Spinal cord (tissue), 10 donors: Measurements from ENCODE around the gene MTMR1. TPM values are rescaled to one million over a fixed set of nuclear protein-coding genes. Genes with fewer than 3 reads are reported as not detected.
A peak's percentile ranks its signal among the peaks of the same experiment; 100 is the strongest.

ENCODE experiments used
- DNase-seq, 6 donors: peaks; one replicate each; pipeline versions ENCODE4 v3.0.0 to v3.0.0-alpha.2; 2013 to 2015; ENCODE audit warnings: low spot score in 6 of 6, low read depth in 4 of 6
- H3K27ac ChIP-seq: one replicate; pipeline ENCODE4 v1.5.1; 2013; ENCODE audit warnings: low read depth, low read length, control low read depth
- H3K27me3 ChIP-seq: one replicate; pipeline ENCODE4 v1.6.1; 2013; ENCODE audit warnings: low read length; ENCODE audit not compliant: control insufficient read depth, insufficient read depth
- H3K36me3 ChIP-seq: one replicate; pipeline ENCODE4 v1.6.1; 2013; ENCODE audit warnings: low read length; ENCODE audit not compliant: control insufficient read depth, insufficient read depth
- H3K4me1 ChIP-seq: one replicate; pipeline ENCODE4 v1.6.1; 2013; ENCODE audit warnings: low read length; ENCODE audit not compliant: control insufficient read depth, insufficient read depth
- H3K4me3 ChIP-seq: one replicate; pipeline ENCODE4 v1.5.1; 2013; ENCODE audit warnings: low read depth, low read length, control low read depth
- H3K9me3 ChIP-seq: one replicate; pipeline ENCODE4 v1.6.1; 2013; ENCODE audit warnings: low read length; ENCODE audit not compliant: control insufficient read depth, insufficient read depth
- WGBS: methylation state at CpG from one replicate; pipeline ENCODE4 v1.1.5; 2013; ENCODE audit warnings: missing lambda C conversion rate; ENCODE audit not compliant: insufficient coverage; 5-methylcytosine and 5-hydroxymethylcytosine counted together
- polyA plus RNA-seq, 2 donors: library from polyadenylated mRNA; unstranded; fragments of 120-200 nt; gene quantifications; one replicate each; pipeline ENCODE4 v1.2.1, GENCODE V29; 2013; ENCODE audit not compliant: insufficient read length in 2 of 2
- total RNA-seq, 2 donors: library from RNA; depleted of rRNA in 1 of 2; stranded (reverse); fragments of 120-200 nt in 1 of 2; fragments of >200 nt in 1 of 2; gene quantifications; one replicate each; pipeline versions ENCODE4 v1.2.3 to v1.2.4, GENCODE V29; 2013 to 2014
- donor health status: healthy.

Gene MTMR1
- total and polyA plus RNA-seq, 4 donors, result 19.4 to 35.2 (median 31.0) TPM

GRCh38 chrX:150664290-150664689 lies 28.9 kb upstream of the MTMR1 start:
- no peak overlapping the region for H3K27ac ChIP-seq
- H3K4me3 ChIP-seq, result no peak overlapping the region
- peaks cover under 1% of the 10 kb centered on the region for H3K9me3 ChIP-seq
- DNase-seq, result peak in 3 of 6 donors; percentile 26 to 76 (median 76)
- 13% methylated on average over 1 of the region's 2 CpGs for WGBS
- H3K4me1 ChIP-seq, result no peaks in the 10 kb centered on the region
- H3K27me3 ChIP-seq, result no peaks in the 10 kb centered on the region
- peaks cover 5% of the 10 kb centered on the region for H3K36me3 ChIP-seq

GRCh38 chrX:150676221-150676620 lies 17.0 kb upstream of the MTMR1 start:
- no CpG with 5 or more reads among the region's 2 CpGs for WGBS
- no peaks in the 10 kb centered on the region for H3K36me3 ChIP-seq
- no peak overlapping the region for H3K27ac ChIP-seq
- H3K4me1 ChIP-seq, result no peaks in the 10 kb centered on the region
- H3K27me3 ChIP-seq, result no peaks in the 10 kb centered on the region
- DNase-seq, result peak in 2 of 6 donors; percentile 25 to 54
- H3K9me3 ChIP-seq, result peaks cover 2% of the 10 kb centered on the region
- H3K4me3 ChIP-seq, result no peak overlapping the region

GRCh38 chrX:150680974-150681373 lies 12.2 kb upstream of the MTMR1 start:
- no peaks in the 10 kb centered on the region for H3K27me3 ChIP-seq
- DNase-seq, result peak in 2 of 6 donors; percentile 42 to 82
- H3K4me1 ChIP-seq, result no peaks in the 10 kb centered on the region
- H3K4me3 ChIP-seq, result no peak overlapping the region
- no peak overlapping the region for H3K27ac ChIP-seq
- peaks cover 2% of the 10 kb centered on the region for H3K9me3 ChIP-seq
- no CpG with 5 or more reads among the region's 7 CpGs for WGBS
- H3K36me3 ChIP-seq, result no peaks in the 10 kb centered on the region

- Histone ChIP-seq H3K9me3 (no peaks in the 10 kb centered on the region), H3K36me3 (no peaks in the 10 kb centered on the region), H3K27ac (no peak overlapping the region), H3K27me3 (no peaks in the 10 kb centered on the region), H3K4me3 (no peak overlapping the region), H3K4me1 (no peaks in the 10 kb centered on the region)
- WGBS, result no CpG with 5 or more reads among the region's 3 CpGs
- no peak for DNase-seq
Observed at GRCh38 chrX:150683112-150683511, 10.1 kb upstream of the MTMR1 start.

GRCh38 chrX:150683536-150684146 lies 9.6 kb upstream of the MTMR1 start:
- Histone ChIP-seq H3K36me3 (no peaks in the 10 kb centered on the region), H3K27me3 (no peaks in the 10 kb centered on the region), H3K4me3 (no peak overlapping the region), H3K4me1 (no peaks in the 10 kb centered on the region), H3K9me3 (no peaks in the 10 kb centered on the region), H3K27ac (no peak overlapping the region)
- 0% methylated on average over 1 of the region's 7 CpGs for WGBS
- DNase-seq, result peak in 2 of 6 donors; percentile 34 to 40

- H3K27me3 ChIP-seq, result no peaks in the 10 kb centered on the region
- H3K4me1 ChIP-seq, result no peaks in the 10 kb centered on the region
- no peak overlapping the region for H3K27ac ChIP-seq
- 33% methylated on average over 1 of the region's 5 CpGs for WGBS
- H3K4me3 ChIP-seq, result no peak overlapping the region
- DNase-seq, result no peak
- H3K9me3 ChIP-seq, result no peaks in the 10 kb centered on the region
- H3K36me3 ChIP-seq, result no peaks in the 10 kb centered on the region
Observed at GRCh38 chrX:150688911-150689451, 4.2 kb upstream of the MTMR1 start.

- H3K36me3 ChIP-seq, result no peaks in the 10 kb centered on the region
- DNase-seq, result no peak
Observed at GRCh38 chrX:150690126-150690525, 3.1 kb upstream of the MTMR1 start.

GRCh38 chrX:150692296-150692695 lies 900 bp upstream of the MTMR1 start:
- H3K27me3 ChIP-seq, result no peaks in the 10 kb centered on the region
- H3K9me3 ChIP-seq, result no peaks in the 10 kb centered on the region
- H3K4me1 ChIP-seq, result no peaks in the 10 kb centered on the region
- H3K27ac ChIP-seq, result no peak overlapping the region
- no peak for DNase-seq
- no CpG with 5 or more reads among the region's 5 CpGs for WGBS
- no peaks in the 10 kb centered on the region for H3K36me3 ChIP-seq
- H3K4me3 ChIP-seq, result peak overlapping the region; percentile 53

More at GRCh38 chrX:150690126-150690525, 3.1 kb upstream of the MTMR1 start:
- H3K9me3 ChIP-seq, result no peaks in the 10 kb centered on the region
- H3K27ac ChIP-seq, result no peak overlapping the region
- no peak overlapping the region for H3K4me3 ChIP-seq
- H3K27me3 ChIP-seq, result no peaks in the 10 kb centered on the region
- no peaks in the 10 kb centered on the region for H3K4me1 ChIP-seq

GRCh38 chrX:150693725-150694574 lies 754 bp downstream of the MTMR1 start:
- whole genome bisulfite sequencing, result 26% methylated on average over 29 of the region's 42 CpGs
- Histone ChIP-seq H3K27me3 (no peaks in the 10 kb centered on the region), H3K4me1 (no peaks in the 10 kb centered on the region), H3K36me3 (no peaks in the 10 kb centered on the region), H3K9me3 (no peaks in the 10 kb centered on the region), H3K4me3 (peak overlapping the region; percentile 32), H3K27ac (peak overlapping the region; percentile 51)
- peak in 2 of 6 donors; percentile 52 to 74 for DNase-seq
